RKO (cell line): Measurements from ENCODE around the gene NMU.
A peak's percentile ranks its signal among the peaks of the same experiment; 100 is the strongest.
"Not testable (repeated sequence)": the region's sequence is repeated elsewhere in the genome, so short reads cannot be mapped to it uniquely, and the experiment has no call there.

Experiments used
- DNase-seq: peaks from one replicate; pipeline ENCODE4 v3.0.0-alpha.2; 2016; ENCODE audit warnings: low spot score

Gene NMU

DNA sequence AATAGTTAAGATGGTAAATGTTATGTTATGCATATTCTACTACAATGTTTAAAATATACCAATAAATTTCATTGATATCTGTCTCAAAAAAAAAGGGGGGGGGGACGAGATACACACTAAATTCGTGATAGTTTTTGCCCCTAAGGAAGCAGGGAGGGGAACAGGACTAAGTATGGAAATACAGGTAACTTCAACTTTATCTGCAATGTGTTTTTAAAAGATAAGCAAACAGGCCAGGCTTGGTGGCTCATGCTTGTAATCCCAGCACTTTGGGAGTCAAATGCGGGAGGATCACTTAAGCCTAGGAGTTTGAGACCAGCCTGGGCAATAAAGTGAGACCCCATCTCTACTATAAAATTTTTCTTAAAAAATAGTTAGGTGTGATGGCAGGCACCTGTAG is 76.0 kb downstream of the NMU start:
- DNase-seq = no peak

DNA sequence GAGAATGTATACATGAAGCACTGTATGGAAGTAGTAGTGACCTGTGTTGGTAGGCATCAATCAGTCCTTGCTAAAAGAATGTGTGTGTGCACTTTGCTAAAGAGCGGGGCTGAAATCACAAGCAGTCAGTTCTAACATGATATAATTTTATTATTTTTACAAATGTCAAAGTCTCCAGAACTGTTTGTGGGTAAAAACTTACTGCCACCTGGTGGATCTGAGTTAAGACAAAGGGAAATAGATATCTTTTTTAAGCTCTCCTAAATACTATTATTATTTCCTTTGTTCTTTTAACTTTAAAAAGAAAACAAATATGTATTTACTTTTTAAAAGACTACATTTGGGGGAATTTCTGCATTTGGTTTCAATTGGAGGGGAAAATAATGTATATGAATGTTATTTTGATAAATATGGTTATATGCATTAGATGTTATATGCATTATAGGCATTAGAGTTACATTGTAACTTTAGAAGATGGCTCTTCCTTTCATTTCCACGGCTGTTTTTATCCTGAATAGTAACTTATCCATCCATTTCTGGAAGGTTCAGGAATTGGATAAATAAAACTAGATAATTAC is 81.6 kb downstream of the NMU start:
- peak; percentile 73 for DNase-seq

DNA sequence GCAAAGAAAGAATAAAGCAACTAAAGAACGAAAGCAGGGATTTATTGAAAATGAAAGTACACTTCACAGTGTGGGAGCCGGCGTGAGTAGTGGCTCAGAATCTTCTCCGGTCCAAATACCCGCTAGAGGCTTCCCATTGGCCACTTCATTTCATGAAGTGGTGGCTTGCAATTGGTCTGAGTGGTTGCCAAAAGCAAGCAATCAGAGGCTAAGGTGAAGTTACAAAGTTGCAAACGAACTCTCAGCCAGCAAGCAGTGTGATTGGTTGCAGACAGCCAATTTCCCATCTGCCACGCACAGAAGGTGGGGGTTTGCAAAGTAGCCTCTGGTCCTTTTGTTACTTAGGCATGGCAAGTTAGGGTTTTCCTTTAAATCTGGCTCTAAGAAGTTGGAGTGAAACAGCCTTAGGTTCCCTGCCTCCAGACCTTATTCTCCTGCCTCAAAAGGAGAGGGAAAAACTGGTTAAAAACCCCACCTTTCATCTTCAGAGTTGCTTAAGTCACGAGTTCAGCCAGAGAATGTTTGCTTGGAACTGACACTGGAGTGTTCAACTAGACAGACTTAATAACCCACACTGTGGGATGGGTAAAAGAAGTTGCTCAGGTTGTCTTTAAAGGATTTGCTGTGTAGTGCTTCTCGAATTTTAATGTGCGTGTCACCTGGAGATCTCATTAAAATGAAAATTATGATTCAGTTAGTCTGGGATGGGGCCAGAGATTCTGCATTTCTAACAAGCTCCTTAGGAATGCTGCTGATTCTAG is 82.5 kb downstream of the NMU start:
- DNase-seq = no peak

DNA sequence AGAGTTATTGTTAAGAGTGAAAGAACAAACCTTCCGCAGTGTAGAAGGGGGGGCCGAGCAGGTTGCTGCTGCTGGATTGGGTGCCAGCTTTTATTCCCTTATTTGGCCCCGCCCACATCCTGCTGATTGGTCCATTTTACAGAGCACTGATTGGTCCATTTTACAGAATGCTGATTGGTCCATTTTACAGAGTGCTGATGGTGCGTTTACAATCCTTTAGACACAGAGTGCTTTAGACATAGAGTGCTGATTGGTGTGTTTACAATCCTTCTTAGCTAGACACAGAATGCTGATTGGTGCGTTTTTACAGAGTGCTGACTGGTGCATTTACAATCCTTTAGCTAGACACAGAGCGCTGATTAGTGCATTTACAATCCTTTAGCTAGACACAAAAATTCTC is 84.1 kb downstream of the NMU start:
- DNase-seq = not testable (repeated sequence)

DNA sequence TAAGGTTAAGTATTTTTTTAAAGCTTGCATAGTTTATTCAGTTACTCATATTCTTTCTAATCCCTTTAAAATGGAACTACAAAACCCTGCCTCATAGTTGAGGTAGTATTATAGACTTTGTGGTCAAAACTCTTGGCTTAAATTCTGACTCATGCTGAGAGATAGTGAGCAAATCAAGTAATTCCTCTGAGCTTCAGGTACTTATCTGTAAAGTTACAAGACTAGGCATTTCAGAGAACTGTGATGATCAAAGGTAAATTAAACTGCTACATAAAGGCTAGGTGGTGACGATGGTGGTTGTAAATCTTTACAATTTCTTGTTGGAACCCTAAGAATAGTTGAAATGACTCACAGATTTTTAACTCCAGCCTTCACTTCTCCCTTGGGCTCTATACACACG is 86.2 kb downstream of the NMU start:
- DNase-seq = peak; percentile 50

DNA sequence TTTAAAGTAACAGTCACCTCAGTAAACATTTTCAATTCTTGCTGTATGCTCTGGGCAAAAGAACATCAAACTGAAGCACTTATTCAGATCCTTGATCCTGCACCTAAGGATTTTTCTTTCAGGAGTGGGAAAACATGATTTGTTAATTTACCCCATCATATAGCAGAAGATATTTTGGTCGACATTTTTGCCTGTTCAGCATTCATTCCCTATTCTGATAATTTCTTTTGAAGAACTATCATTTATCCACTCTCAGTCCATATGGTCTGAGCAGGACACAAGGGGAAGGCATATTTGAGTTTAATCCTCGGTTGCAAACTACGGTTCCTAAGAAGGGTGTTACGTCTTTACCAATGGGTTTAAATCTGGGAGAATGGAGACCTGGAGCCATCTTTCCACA is 88.2 kb downstream of the NMU start:
- DNase-seq = no peak

DNA sequence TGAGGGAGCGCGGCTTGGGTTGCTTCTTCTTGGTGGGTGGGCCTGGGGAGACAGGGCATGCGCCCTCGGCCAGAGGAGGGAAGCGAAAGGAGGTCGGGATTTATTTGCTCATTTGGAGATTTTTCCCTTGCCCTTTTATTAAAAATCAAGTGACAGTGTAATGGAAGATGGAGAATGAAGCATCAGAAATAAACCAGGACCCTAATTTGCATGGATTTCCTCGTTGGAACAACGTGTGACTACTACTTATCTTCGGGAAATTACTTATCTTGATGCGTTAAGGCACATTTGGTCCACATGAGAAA is 88.7 kb downstream of the NMU start:
- DNase-seq = no peak

DNA sequence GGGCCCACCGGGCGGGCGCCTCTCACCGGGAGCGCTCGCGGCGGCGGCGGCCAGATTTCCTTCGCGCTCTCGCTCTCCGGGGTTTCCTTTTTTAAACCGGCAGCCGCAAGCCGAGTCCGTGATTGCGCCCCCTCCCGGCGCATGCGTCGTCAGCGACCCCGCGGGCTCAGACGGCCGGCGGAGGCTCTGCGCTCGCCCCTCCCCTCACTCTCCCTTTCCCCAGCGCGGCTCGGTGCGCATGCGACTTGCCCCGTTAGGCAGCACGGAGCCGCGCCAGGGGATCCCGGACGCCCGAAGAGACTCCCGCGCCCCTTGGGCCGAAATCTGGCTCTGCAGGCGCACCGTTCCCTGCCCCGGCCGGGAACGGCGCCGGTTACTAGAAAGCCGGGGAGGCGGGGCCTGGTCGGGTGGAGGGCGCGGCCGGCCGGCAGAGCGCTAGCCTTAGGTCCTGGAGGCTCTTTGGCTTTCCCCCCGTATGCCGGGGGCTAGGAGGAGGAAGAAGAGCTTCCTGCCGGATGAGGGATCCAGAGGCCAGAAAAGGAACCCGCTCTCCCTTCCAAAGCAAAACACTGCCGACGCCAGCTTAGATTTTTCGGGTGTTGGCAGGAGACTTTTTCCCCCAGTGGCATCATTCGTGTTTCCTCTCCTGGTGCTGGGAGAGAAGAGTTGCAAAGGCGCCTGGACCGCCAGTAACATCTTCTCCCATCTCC is 89.2 kb downstream of the NMU start, which contains the start of gene CLOCK:
CLOCK (minus strand) TSS at position 154 of the 710 bp plus-strand sequence. CDS start 64,124 bp downstream, outside the sequence.
- DNase-seq = peak; percentile 88

DNA sequence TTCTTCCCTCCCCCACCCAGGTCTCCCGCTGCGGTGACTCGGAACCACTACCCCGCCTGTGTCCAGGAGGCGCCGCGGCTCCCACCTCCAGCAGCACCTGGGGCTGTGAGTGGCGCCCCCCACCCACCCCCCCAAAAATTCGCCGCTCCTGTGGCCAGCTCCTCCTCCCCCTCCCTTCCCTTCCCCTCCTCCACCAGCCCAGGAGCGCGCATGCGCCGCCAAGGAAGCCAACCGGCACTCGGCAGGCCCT is 89.7 kb downstream of the NMU start:
- DNase-seq = no peak

DNA sequence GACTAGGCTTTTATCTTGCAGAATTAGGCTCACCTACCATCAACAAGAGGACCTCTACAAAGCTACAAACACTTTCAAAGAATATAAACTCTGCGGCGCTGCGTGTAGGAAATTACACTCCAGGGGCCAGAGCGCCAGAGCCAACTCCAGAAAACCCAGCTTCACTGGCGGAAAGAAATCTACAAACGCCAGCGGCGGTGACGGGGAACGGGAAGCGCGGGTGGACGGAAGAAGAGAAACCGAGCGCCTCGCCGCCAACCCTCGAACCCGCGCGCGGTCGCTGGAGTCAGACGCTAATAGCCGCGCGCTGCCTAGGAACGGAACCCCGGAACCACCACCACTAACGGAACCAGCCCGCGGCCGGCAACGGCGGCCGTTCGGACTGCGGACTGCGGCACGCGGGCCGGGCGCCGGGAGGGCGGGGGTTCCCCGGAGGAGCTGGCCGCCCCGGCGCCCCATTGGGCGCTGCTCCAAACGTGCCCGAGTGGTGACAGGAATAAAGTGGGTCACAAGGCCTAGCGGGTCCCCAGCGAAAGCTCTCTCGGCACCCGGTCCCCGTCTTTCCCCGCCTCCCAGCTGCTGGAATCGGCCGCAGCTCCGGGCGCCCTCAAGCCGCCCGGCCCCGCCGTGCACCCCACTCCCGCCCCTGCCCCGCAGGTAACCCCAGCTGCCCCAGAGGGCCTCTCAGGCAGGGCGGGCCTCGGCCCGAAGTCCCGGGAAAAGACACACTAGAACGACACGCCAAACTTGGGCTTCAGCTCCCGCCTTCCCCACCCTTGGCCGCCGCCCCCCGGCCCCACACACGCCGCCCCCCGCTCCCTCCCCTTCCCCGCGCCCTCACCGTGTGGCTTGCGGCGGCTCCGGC is 90.2 kb downstream of the NMU start:
- peak; percentile 82 for DNase-seq
